GM11168 (cell line): ENCODE measurements around the gene VPS37C.
"Not testable (repeated sequence)": the region's sequence is repeated elsewhere in the genome, so short reads cannot be mapped to it uniquely, and the experiment has no call there.

Experiments
- in situ Hi-C: fragments of 300-500 bp; cut with MboI; formaldehyde crosslinking; loops from one replicate; pipeline ENCODE4 v1.12.0; 2022; ENCODE audit warnings: low sequenced_read_pairs; ENCODE audit not compliant: unreplicated experiment

Gene VPS37C

GRCh38 chr11:61180205-61180604 lies 19.0 kb upstream of the VPS37C start:
- in situ Hi-C loops = not testable (repeated sequence)

GRCh38 chr11:61176446-61176845 lies 15.2 kb upstream of the VPS37C start:
- in situ Hi-C loops = no loop called here

GRCh38 chr11:61174949-61175348 lies 13.7 kb upstream of the VPS37C start:
- in situ Hi-C loops = no loop called here

- in situ Hi-C loops = no loop called here
Measured at GRCh38 chr11:61174273-61174672, 13.0 kb upstream of the VPS37C start.

GRCh38 chr11:61173456-61173855 lies 12.2 kb upstream of the VPS37C start:
- in situ Hi-C loops = no loop called here

- in situ Hi-C loops = no loop called here
Measured at GRCh38 chr11:61172888-61173287, 11.7 kb upstream of the VPS37C start.

GRCh38 chr11:61172356-61172755 lies 11.1 kb upstream of the VPS37C start:
- in situ Hi-C loops = no loop called here

GRCh38 chr11:61171907-61172306 lies 10.7 kb upstream of the VPS37C start:
- in situ Hi-C loops = no loop called here

GRCh38 chr11:61170566-61170965 lies 9.3 kb upstream of the VPS37C start:
- in situ Hi-C loops = no loop called here

GRCh38 chr11:61168800-61169199 lies 7.6 kb upstream of the VPS37C start:
- in situ Hi-C loops = no loop called here

GRCh38 chr11:61168042-61168688 lies 6.9 kb upstream of the VPS37C start:
- in situ Hi-C loops = no loop called here

- in situ Hi-C loops = not testable (repeated sequence)
Measured at GRCh38 chr11:61166331-61166730, 5.1 kb upstream of the VPS37C start.

- in situ Hi-C loops = not testable (repeated sequence)
Measured at GRCh38 chr11:61165785-61166184, 4.6 kb upstream of the VPS37C start.

GRCh38 chr11:61164606-61165424 lies 3.6 kb upstream of the VPS37C start:
- in situ Hi-C loops = no loop called here

- in situ Hi-C loops = no loop called here
Measured at GRCh38 chr11:61163714-61164605, 2.7 kb upstream of the VPS37C start.

GRCh38 chr11:61163021-61163420 lies 1.8 kb upstream of the VPS37C start:
- in situ Hi-C loops = no loop called here

- in situ Hi-C loops = no loop called here
Measured at GRCh38 chr11:61162092-61162941, 1.1 kb upstream of the VPS37C start.

- in situ Hi-C loops = no loop called here
Measured at GRCh38 chr11:61160487-61161189, 588 bp downstream of the VPS37C start.

GRCh38 chr11:61158691-61159381 lies 2.4 kb downstream of the VPS37C start:
- in situ Hi-C loops = no loop called here
